Omental fat pad (tissue), 4 donors: ENCODE results near the gene AFAP1. TPM values are rescaled to one million over a fixed set of nuclear protein-coding genes. Genes with fewer than 3 reads are reported as not detected.

Source experiments
- ATAC-seq: fragments of 150-250 bp; one replicate; pipeline ENCODE4 v1.9.1; 2016; ENCODE audit warnings: mild to moderate bottlenecking, moderate library complexity; ENCODE audit not compliant: low FRiP score
- DNase-seq: peaks from one replicate; pipeline ENCODE4 v3.0.0-alpha.2; 2019; ENCODE audit warnings: low spot score
- CTCF ChIP-seq, 3 donors: fragments of 450-650 bp; IDR thresholded peaks; one replicate each; pipeline ENCODE4 v1.5.1; 2016 to 2017; ENCODE audit warnings: antibody characterized with exemption in 3 of 3, mild to moderate bottlenecking in 3 of 3, moderate library complexity in 2 of 3
- total RNA-seq, 4 donors: library from RNA; depleted of rRNA; stranded (reverse); fragments of >200 nt; gene quantifications; one replicate each; pipeline ENCODE4 v1.1.0, GENCODE V29; 2016

AFAP1 gene
- total RNA-seq, 4 donors from 2014 or later, result 24.6 to 35.5 (median 26.9) TPM

GRCh38 chr4:7778510-7779431, 160.9 kb downstream of the AFAP1 start:
- DNase-seq (no peak), ATAC-seq (no peak)
- TF ChIP-seq CTCF (IDR thresholded peaks at IDR 0.05), result no peak

- no peak for TF ChIP-seq CTCF (IDR thresholded peaks at IDR 0.05)
- no peak for DNase-seq
- ATAC-seq, result no peak
Measured at GRCh38 chr4:7777871-7778509, 161.7 kb downstream of the AFAP1 start.

- DNase-seq, result no peak
- no peak for TF ChIP-seq CTCF (IDR thresholded peaks at IDR 0.05)
- ATAC-seq, result no peak
Measured at GRCh38 chr4:7777017-7777710, 162.5 kb downstream of the AFAP1 start.

DNA sequence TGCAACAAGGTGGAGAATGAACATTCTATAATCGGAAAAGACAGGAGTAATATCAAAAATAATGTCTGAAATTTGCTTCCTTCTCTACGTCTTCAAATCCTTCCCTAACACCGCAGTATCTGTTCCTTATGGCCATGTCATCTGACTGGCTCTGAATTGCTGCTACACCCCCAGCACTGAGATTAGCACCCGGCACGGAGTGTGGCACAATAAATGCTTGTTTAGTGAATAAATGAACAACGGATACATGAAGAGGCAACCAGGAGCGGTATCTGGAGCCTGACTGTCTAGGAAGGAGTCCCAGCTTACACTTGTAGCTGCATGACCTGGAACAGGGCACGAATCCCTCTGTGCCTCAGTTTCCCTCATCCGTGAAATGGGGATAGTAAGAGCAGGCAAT, 164.3 kb downstream of the AFAP1 start:
- DNase-seq (no peak), ATAC-seq (no peak)
- no peak for TF ChIP-seq CTCF (IDR thresholded peaks at IDR 0.05)

- no peak for DNase-seq
- no peak for ATAC-seq
- no peak for TF ChIP-seq CTCF (IDR thresholded peaks at IDR 0.05)
Measured at GRCh38 chr4:7774301-7775294, 165.1 kb downstream of the AFAP1 start.
